ENCODE data around the gene GPC6. TPM values are rescaled to one million over a fixed set of nuclear protein-coding genes. Genes with fewer than 3 reads are reported as not detected.

GPC6 gene
- total RNA-seq, 1 donor = 77.8 TPM

- peaks cover 36% of the 10 kb centered on the region for H3K4me1 ChIP-seq (ENCODE audit: insufficient read depth, low read length)
- peak overlapping the region; percentile 1 for H2AFZ ChIP-seq (ENCODE audit: low read length)
- H3K27ac ChIP-seq (ENCODE audit: low read depth, low read length) = peak overlapping the region; percentile 83
- H3K4me3 ChIP-seq (ENCODE audit: insufficient read depth, low read length) = no peak overlapping the region
- no peaks in the 10 kb centered on the region for H3K36me3 ChIP-seq (ENCODE audit: insufficient read depth, low read length)
- peak overlapping the region; percentile 18 for H3K4me2 ChIP-seq (ENCODE audit: insufficient read depth, low read length)
- H3K27me3 ChIP-seq (ENCODE audit: insufficient read depth, low read length) = no peaks in the 10 kb centered on the region
- TF ChIP-seq, protein P1, sequence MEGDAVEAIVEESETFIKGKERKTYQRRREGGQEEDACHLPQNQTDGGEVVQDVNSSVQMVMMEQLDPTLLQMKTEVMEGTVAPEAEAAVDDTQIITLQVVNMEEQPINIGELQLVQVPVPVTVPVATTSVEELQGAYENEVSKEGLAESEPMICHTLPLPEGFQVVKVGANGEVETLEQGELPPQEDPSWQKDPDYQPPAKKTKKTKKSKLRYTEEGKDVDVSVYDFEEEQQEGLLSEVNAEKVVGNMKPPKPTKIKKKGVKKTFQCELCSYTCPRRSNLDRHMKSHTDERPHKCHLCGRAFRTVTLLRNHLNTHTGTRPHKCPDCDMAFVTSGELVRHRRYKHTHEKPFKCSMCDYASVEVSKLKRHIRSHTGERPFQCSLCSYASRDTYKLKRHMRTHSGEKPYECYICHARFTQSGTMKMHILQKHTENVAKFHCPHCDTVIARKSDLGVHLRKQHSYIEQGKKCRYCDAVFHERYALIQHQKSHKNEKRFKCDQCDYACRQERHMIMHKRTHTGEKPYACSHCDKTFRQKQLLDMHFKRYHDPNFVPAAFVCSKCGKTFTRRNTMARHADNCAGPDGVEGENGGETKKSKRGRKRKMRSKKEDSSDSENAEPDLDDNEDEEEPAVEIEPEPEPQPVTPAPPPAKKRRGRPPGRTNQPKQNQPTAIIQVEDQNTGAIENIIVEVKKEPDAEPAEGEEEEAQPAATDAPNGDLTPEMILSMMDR (IDR thresholded peaks at IDR 0.05; ENCODE audit: extremely low read depth, low read depth, low read length) = no peak
- no peaks in the 10 kb centered on the region for H3K79me2 ChIP-seq (ENCODE audit: insufficient read depth, low read length)
- no peaks in the 10 kb centered on the region for H3K9me3 ChIP-seq (ENCODE audit: low read depth, low read length)
- no peak for DNase-seq (ENCODE audit: insufficient read length, low spot score, missing footprints)
- H4K20me1 ChIP-seq (ENCODE audit: insufficient read depth, low read length) = no peaks in the 10 kb centered on the region
Observed at GRCh38 chr13:93859716-93860115, 633.1 kb downstream of the GPC6 start.

- no peaks in the 10 kb centered on the region for H3K9me3 ChIP-seq (ENCODE audit: low read depth, low read length)
- H3K4me1 ChIP-seq (ENCODE audit: insufficient read depth, low read length) = peaks cover 34% of the 10 kb centered on the region
- peak overlapping the region; percentile 49 for H3K27ac ChIP-seq (ENCODE audit: low read depth, low read length)
- no peak overlapping the region for H3K4me3 ChIP-seq (ENCODE audit: insufficient read depth, low read length)
- no peaks in the 10 kb centered on the region for H4K20me1 ChIP-seq (ENCODE audit: insufficient read depth, low read length)
- no peaks in the 10 kb centered on the region for H3K79me2 ChIP-seq (ENCODE audit: insufficient read depth, low read length)
- TF ChIP-seq, protein P1 (IDR thresholded peaks at IDR 0.05; ENCODE audit: extremely low read depth, low read depth, low read length) = no peak
- no peaks in the 10 kb centered on the region for H3K27me3 ChIP-seq (ENCODE audit: insufficient read depth, low read length)
- peak; percentile 6 for DNase-seq (ENCODE audit: insufficient read length, low spot score, missing footprints)
- H2AFZ ChIP-seq (ENCODE audit: low read length) = no peak overlapping the region
- H3K4me2 ChIP-seq (ENCODE audit: insufficient read depth, low read length) = peak overlapping the region; percentile 56
- H3K36me3 ChIP-seq (ENCODE audit: insufficient read depth, low read length) = no peaks in the 10 kb centered on the region
Observed at GRCh38 chr13:93861818-93862217, 635.2 kb downstream of the GPC6 start.

GRCh38 chr13:93862259-93862658 is 635.7 kb downstream of the GPC6 start:
- no peaks in the 10 kb centered on the region for H3K36me3 ChIP-seq (ENCODE audit: insufficient read depth, low read length)
- no peak overlapping the region for H3K4me3 ChIP-seq (ENCODE audit: insufficient read depth, low read length)
- no peak for DNase-seq (ENCODE audit: insufficient read length, low spot score, missing footprints)
- H4K20me1 ChIP-seq (ENCODE audit: insufficient read depth, low read length) = no peaks in the 10 kb centered on the region
- no peaks in the 10 kb centered on the region for H3K27me3 ChIP-seq (ENCODE audit: insufficient read depth, low read length)
- H3K4me2 ChIP-seq (ENCODE audit: insufficient read depth, low read length) = peak overlapping the region; percentile 56
- H3K4me1 ChIP-seq (ENCODE audit: insufficient read depth, low read length) = peaks cover 29% of the 10 kb centered on the region
- H3K27ac ChIP-seq (ENCODE audit: low read depth, low read length) = peak overlapping the region; percentile 49
- no peaks in the 10 kb centered on the region for H3K9me3 ChIP-seq (ENCODE audit: low read depth, low read length)
- H2AFZ ChIP-seq (ENCODE audit: low read length) = no peak overlapping the region
- TF ChIP-seq, protein P1 (IDR thresholded peaks at IDR 0.05; ENCODE audit: extremely low read depth, low read depth, low read length) = no peak
- no peaks in the 10 kb centered on the region for H3K79me2 ChIP-seq (ENCODE audit: insufficient read depth, low read length)

- TF ChIP-seq, protein P1 (IDR thresholded peaks at IDR 0.05; ENCODE audit: extremely low read depth, low read depth, low read length) = no peak
- H3K27ac ChIP-seq (ENCODE audit: low read depth, low read length) = no peak overlapping the region
- no peak for DNase-seq (ENCODE audit: insufficient read length, low spot score, missing footprints)
- no peaks in the 10 kb centered on the region for H3K79me2 ChIP-seq (ENCODE audit: insufficient read depth, low read length)
- no peak overlapping the region for H3K4me3 ChIP-seq (ENCODE audit: insufficient read depth, low read length)
- H3K4me1 ChIP-seq (ENCODE audit: insufficient read depth, low read length) = peaks cover 19% of the 10 kb centered on the region
- no peaks in the 10 kb centered on the region for H3K9me3 ChIP-seq (ENCODE audit: low read depth, low read length)
- H3K36me3 ChIP-seq (ENCODE audit: insufficient read depth, low read length) = no peaks in the 10 kb centered on the region
- no peak overlapping the region for H2AFZ ChIP-seq (ENCODE audit: low read length)
- no peaks in the 10 kb centered on the region for H4K20me1 ChIP-seq (ENCODE audit: insufficient read depth, low read length)
- no peaks in the 10 kb centered on the region for H3K27me3 ChIP-seq (ENCODE audit: insufficient read depth, low read length)
- no peak overlapping the region for H3K4me2 ChIP-seq (ENCODE audit: insufficient read depth, low read length)
Observed at GRCh38 chr13:93865235-93865634, 638.6 kb downstream of the GPC6 start.

All from osteoblast (primary cell).